CD4-positive, alpha-beta memory T cell (primary cell): ENCODE data around the gene PADI1. TPM values are rescaled to one million over a fixed set of nuclear protein-coding genes. Genes with fewer than 3 reads are reported as not detected.

Experiments
- CTCF ChIA-PET: fragments of 350-600 bp; sonication (Branson Sonifier 250); formaldehyde crosslinking; loops from one replicate; lab custom pipeline; 2021; ENCODE audit warnings: inconsistent platforms; ENCODE audit not compliant: partially characterized antibody; lab: Charles Lee
- POLR2A ChIA-PET: fragments of 350-600 bp; sonication (Branson Sonifier 250); formaldehyde crosslinking; loops from one replicate; lab custom pipeline; 2021; ENCODE audit not compliant: partially characterized antibody; lab: Charles Lee
- DNase-seq, 5 donors: peaks; one replicate each; pipeline versions ENCODE4 v3.0.0 to v3.0.0-alpha.2; 2020 to 2022; ENCODE audit warnings: mixed read lengths in 1 of 5
- H3K27ac ChIP-seq: one replicate; pipeline ENCODE4 v1.7.0; 2013; ENCODE audit warnings: low read depth, low read length
- H3K27me3 ChIP-seq: 2 replicates; pipeline ENCODE4 v1.7.0; 2013; ENCODE audit warnings: mild to moderate bottlenecking, low read length, moderate library complexity; ENCODE audit not compliant: insufficient read depth
- H3K36me3 ChIP-seq: 2 replicates; pipeline ENCODE4 v1.7.0; 2013; ENCODE audit warnings: mild to moderate bottlenecking, low read length, moderate library complexity; ENCODE audit not compliant: insufficient read depth
- H3K4me1 ChIP-seq: 2 replicates; pipeline ENCODE4 v1.7.0; 2013; ENCODE audit warnings: mild to moderate bottlenecking, low read length, moderate library complexity; ENCODE audit not compliant: insufficient read depth
- H3K4me3 ChIP-seq, 2 donors: one replicate each; pipeline ENCODE4 v1.7.0; 2013; ENCODE audit warnings: low read length in 2 of 2, mild to moderate bottlenecking in 1 of 2
- H3K9me3 ChIP-seq, 2 donors: one replicate each; pipeline ENCODE4 v1.7.0; 2013; ENCODE audit warnings: low read length in 2 of 2, control low read depth in 1 of 2; ENCODE audit not compliant: control insufficient read depth in 1 of 2
- H3K27ac Mint-ChIP-seq, 7 donors: one replicate each; pipeline ENCODE4 v1.8.0; 2020 to 2021; ENCODE audit warnings: mixed read lengths in 7 of 7, mild to moderate bottlenecking in 6 of 7, inconsistent platforms in 3 of 7, moderate library complexity in 3 of 7
- H3K27me3 Mint-ChIP-seq, 2 donors: one replicate each; pipeline ENCODE4 v1.8.0; 2020 to 2021; ENCODE audit warnings: mixed read lengths in 2 of 2
- H3K36me3 Mint-ChIP-seq, 2 donors: one replicate each; pipeline ENCODE4 v1.8.0; 2020 to 2021; ENCODE audit warnings: mixed read lengths in 2 of 2, inconsistent platforms in 1 of 2, mild to moderate bottlenecking in 1 of 2
- H3K4me1 Mint-ChIP-seq, 4 donors: one replicate each; pipeline ENCODE4 v1.8.0; 2020 to 2021; ENCODE audit warnings: mixed read lengths in 4 of 4, mild to moderate bottlenecking in 1 of 4
- H3K4me3 Mint-ChIP-seq, 8 donors: one replicate each; pipeline ENCODE4 v1.8.0; 2020 to 2021; ENCODE audit warnings: mixed read lengths in 8 of 8, mild to moderate bottlenecking in 7 of 8, moderate library complexity in 6 of 8, inconsistent platforms in 3 of 8
- H3K9me3 Mint-ChIP-seq, 8 donors: one replicate each; pipeline ENCODE4 v1.8.0; 2020 to 2021; ENCODE audit warnings: mixed read lengths in 8 of 8, mild to moderate bottlenecking in 5 of 8, inconsistent platforms in 3 of 8, moderate library complexity in 1 of 8
- intact Hi-C: fragments of 100-400 bp; cut with micrococcal nuclease; formaldehyde crosslinking; loops from one replicate; pipeline ENCODE4 v1.15.1; 2023
- polyA plus RNA-seq, 2 donors: library from polyadenylated mRNA; unstranded; fragments of 300-500 nt; fragmentation: Illumina TruSeq; gene quantifications; one replicate each; pipeline ENCODE4 v1.2.3, GENCODE V29; 2021
- total RNA-seq, 2 experiments: library from RNA; stranded (reverse); gene quantifications; one replicate each; pipeline ENCODE4 v1.2.3, GENCODE V29; 2021

Gene PADI1
- total and polyA plus RNA-seq, 4 experiments from 2014 or later = not detected

- POLR2A ChIA-PET = no interaction called here
- no peak overlapping the region for H3K4me3 Mint-ChIP-seq
- Histone ChIP-seq H3K27ac (no peak overlapping the region), H3K27me3 (no peaks in the 10 kb centered on the region), H3K36me3 (no peaks in the 10 kb centered on the region), H3K4me1 (no peaks in the 10 kb centered on the region), H3K9me3 (no peaks in the 10 kb centered on the region), H3K4me3 (no peak overlapping the region)
- peaks cover 5 to 13% of the 10 kb centered on the region in 2 donors for H3K27me3 Mint-ChIP-seq
- intact Hi-C loops = no loop called here
- no peaks in the 10 kb centered on the region for H3K4me1 Mint-ChIP-seq
- no peaks in the 10 kb centered on the region for H3K36me3 Mint-ChIP-seq
- H3K9me3 Mint-ChIP-seq = no peaks in the 10 kb centered on the region
- H3K27ac Mint-ChIP-seq = no peak overlapping the region
- CTCF ChIA-PET = no interaction called here
- DNase-seq = no peak
Measured at GRCh38 chr1:17255336-17255735, 50.4 kb downstream of the PADI1 start.

- H3K4me3 ChIP-seq = no peak overlapping the region
- intact Hi-C loops = no loop called here
- DNase-seq = no peak
- H3K4me1 ChIP-seq = no peaks in the 10 kb centered on the region
- H3K27me3 ChIP-seq = no peaks in the 10 kb centered on the region
- ChIA-PET POLR2A (no interaction called here), CTCF (interaction anchor here (1.7 kb wide), 1 partner anchor 21 kb away, joined by 8 read pairs; no protein-coding TSS in a partner anchor)
- no peaks in the 10 kb centered on the region for H3K4me1 Mint-ChIP-seq
- H3K36me3 ChIP-seq = no peaks in the 10 kb centered on the region
- no peak overlapping the region for H3K4me3 Mint-ChIP-seq
- no peak overlapping the region for H3K27ac ChIP-seq
- H3K36me3 Mint-ChIP-seq = no peaks in the 10 kb centered on the region
- H3K27me3 Mint-ChIP-seq = peaks cover 7 to 9% of the 10 kb centered on the region in 2 donors
- H3K9me3 ChIP-seq = no peaks in the 10 kb centered on the region
- peaks cover 0 to 3% (median 0%) of the 10 kb centered on the region in 8 donors for H3K9me3 Mint-ChIP-seq
- no peak overlapping the region for H3K27ac Mint-ChIP-seq
Measured at GRCh38 chr1:17258116-17258757, 53.3 kb downstream of the PADI1 start.

GRCh38 chr1:17258758-17259130 lies 53.8 kb downstream of the PADI1 start:
- no peak overlapping the region for H3K4me3 ChIP-seq
- no peak overlapping the region for H3K27ac Mint-ChIP-seq
- no peaks in the 10 kb centered on the region for H3K4me1 Mint-ChIP-seq
- no peak overlapping the region for H3K4me3 Mint-ChIP-seq
- H3K9me3 Mint-ChIP-seq = peaks cover 0 to 3% (median 0%) of the 10 kb centered on the region in 8 donors
- no peaks in the 10 kb centered on the region for H3K36me3 Mint-ChIP-seq
- intact Hi-C loops = no loop called here
- H3K27me3 ChIP-seq = no peaks in the 10 kb centered on the region
- H3K27me3 Mint-ChIP-seq = peaks cover 7 to 9% of the 10 kb centered on the region in 2 donors
- no peaks in the 10 kb centered on the region for H3K36me3 ChIP-seq
- H3K9me3 ChIP-seq = no peaks in the 10 kb centered on the region
- no peak for DNase-seq
- no peaks in the 10 kb centered on the region for H3K4me1 ChIP-seq
- ChIA-PET CTCF (interaction anchor here (1.7 kb wide), 1 partner anchor 22 kb away, joined by 8 read pairs; no protein-coding TSS in a partner anchor), POLR2A (no interaction called here)
- H3K27ac ChIP-seq = no peak overlapping the region

GRCh38 chr1:17259233-17259873 lies 54.4 kb downstream of the PADI1 start:
- Mint-ChIP-seq H3K27me3 (peaks cover 7 to 9% of the 10 kb centered on the region in 2 donors), H3K27ac (no peak overlapping the region)
- intact Hi-C loops = no loop called here

GRCh38 chr1:17260264-17260663 lies 55.3 kb downstream of the PADI1 start:
- Mint-ChIP-seq H3K4me3 (no peak overlapping the region), H3K36me3 (no peaks in the 10 kb centered on the region)
- CTCF ChIA-PET = no interaction called here

More at GRCh38 chr1:17259233-17259873, 54.4 kb downstream of the PADI1 start:
- peaks cover 0 to 3% (median 0%) of the 10 kb centered on the region in 8 donors for H3K9me3 Mint-ChIP-seq
- H3K36me3 ChIP-seq = no peaks in the 10 kb centered on the region
- ChIA-PET CTCF (interaction anchor here (1.7 kb wide), 1 partner anchor 22 kb away, joined by 8 read pairs; no protein-coding TSS in a partner anchor), POLR2A (no interaction called here)
- H3K4me1 Mint-ChIP-seq = no peaks in the 10 kb centered on the region
- no peak overlapping the region for H3K4me3 ChIP-seq
- H3K27me3 ChIP-seq = no peaks in the 10 kb centered on the region
- no peak overlapping the region for H3K27ac ChIP-seq
- H3K4me3 Mint-ChIP-seq = no peak overlapping the region
- H3K9me3 ChIP-seq = no peaks in the 10 kb centered on the region
- H3K36me3 Mint-ChIP-seq = no peaks in the 10 kb centered on the region
- no peak for DNase-seq
- H3K4me1 ChIP-seq = no peaks in the 10 kb centered on the region

GRCh38 chr1:17260738-17261137 lies 55.8 kb downstream of the PADI1 start:
- Histone ChIP-seq H3K36me3 (no peaks in the 10 kb centered on the region), H3K27me3 (no peaks in the 10 kb centered on the region), H3K4me1 (no peaks in the 10 kb centered on the region), H3K4me3 (no peak overlapping the region), H3K9me3 (no peaks in the 10 kb centered on the region), H3K27ac (no peak overlapping the region)
- Mint-ChIP-seq H3K36me3 (no peaks in the 10 kb centered on the region), H3K4me3 (no peak overlapping the region), H3K27ac (no peak overlapping the region), H3K27me3 (peaks cover 6 to 7% of the 10 kb centered on the region in 2 donors), H3K4me1 (no peaks in the 10 kb centered on the region), H3K9me3 (peaks cover 0 to 3% (median 0%) of the 10 kb centered on the region in 8 donors)
- POLR2A ChIA-PET = no interaction called here
- CTCF ChIA-PET = no interaction called here
- intact Hi-C loops = no loop called here
- DNase-seq = no peak

More at GRCh38 chr1:17260264-17260663, 55.3 kb downstream of the PADI1 start:
- POLR2A ChIA-PET = no interaction called here
- H3K9me3 ChIP-seq = no peaks in the 10 kb centered on the region
- no peak overlapping the region for H3K27ac Mint-ChIP-seq
- no peaks in the 10 kb centered on the region for H3K36me3 ChIP-seq
- no peak for DNase-seq
- peaks cover 0 to 3% (median 0%) of the 10 kb centered on the region in 8 donors for H3K9me3 Mint-ChIP-seq
- no peaks in the 10 kb centered on the region for H3K27me3 ChIP-seq
- H3K27ac ChIP-seq = no peak overlapping the region
- intact Hi-C loops = no loop called here
- peaks cover 7 to 9% of the 10 kb centered on the region in 2 donors for H3K27me3 Mint-ChIP-seq
- H3K4me1 ChIP-seq = no peaks in the 10 kb centered on the region
- H3K4me3 ChIP-seq = no peak overlapping the region
- no peaks in the 10 kb centered on the region for H3K4me1 Mint-ChIP-seq

GRCh38 chr1:17263936-17264335 lies 59.0 kb downstream of the PADI1 start:
- ChIA-PET POLR2A (no interaction called here), CTCF (interaction anchor here (1.2 kb wide), 1 partner anchor 138 kb away, joined by 3 read pairs; no protein-coding TSS in a partner anchor)
- peaks cover 0 to 4% of the 10 kb centered on the region in 2 donors for H3K27me3 Mint-ChIP-seq
- Histone ChIP-seq H3K4me3 (no peak overlapping the region), H3K27me3 (no peaks in the 10 kb centered on the region), H3K9me3 (no peaks in the 10 kb centered on the region), H3K4me1 (no peaks in the 10 kb centered on the region), H3K36me3 (no peaks in the 10 kb centered on the region), H3K27ac (no peak overlapping the region)
- no peak overlapping the region for H3K4me3 Mint-ChIP-seq
- H3K27ac Mint-ChIP-seq = no peak overlapping the region
- DNase-seq = no peak
- H3K36me3 Mint-ChIP-seq = no peaks in the 10 kb centered on the region
- H3K4me1 Mint-ChIP-seq = no peaks in the 10 kb centered on the region
- intact Hi-C loops = no loop called here
- peaks cover 0 to 3% (median 0%) of the 10 kb centered on the region in 8 donors for H3K9me3 Mint-ChIP-seq
